Nephron progenitor cell (in vitro differentiated cells): Measurements from ENCODE around the gene DNM1.
A peak's percentile ranks its signal among the peaks of the same experiment; 100 is the strongest.

Experiments used
- DNase-seq: peaks from one replicate; pipeline ENCODE4 v3.0.0; 2021
- H3K27ac Mint-ChIP-seq: 2 replicates; pipeline ENCODE4 v1.8.0; 2021; ENCODE audit warnings: mild to moderate bottlenecking, moderate library complexity, mixed read lengths
- H3K27me3 Mint-ChIP-seq: 2 replicates; pipeline ENCODE4 v1.8.0; 2021; ENCODE audit warnings: mild to moderate bottlenecking, low read depth, mixed read lengths; ENCODE audit not compliant: poor library complexity
- H3K36me3 Mint-ChIP-seq: 2 replicates; pipeline ENCODE4 v1.8.0; 2021; ENCODE audit warnings: low read depth, mixed read lengths
- H3K4me1 Mint-ChIP-seq: 2 replicates; pipeline ENCODE4 v1.8.0; 2021; ENCODE audit warnings: mixed read lengths
- H3K4me3 Mint-ChIP-seq: 2 replicates; pipeline ENCODE4 v1.8.0; 2021; ENCODE audit warnings: mild to moderate bottlenecking, moderate library complexity, mixed read lengths
- H3K9me3 Mint-ChIP-seq: 2 replicates; pipeline ENCODE4 v1.8.0; 2021; ENCODE audit warnings: mild to moderate bottlenecking, moderate library complexity, mixed read lengths
- TF ChIP-seq, protein P1 (sequence below): fragments of 200-600 bp; sonication (generic); IDR thresholded peaks from 2 replicates; pipeline ENCODE4 v1.5.0; 2021; ENCODE audit warnings: antibody characterized with exemption

The DNM1 gene

GRCh38 chr9:128253140-128253990 lies 50.2 kb downstream of the DNM1 start:
- Mint-ChIP-seq H3K36me3 (peaks cover 30% of the 10 kb centered on the region), H3K4me1 (peaks cover 47% of the 10 kb centered on the region), H3K9me3 (no peaks in the 10 kb centered on the region), H3K27ac (no peak overlapping the region), H3K4me3 (no peak overlapping the region), H3K27me3 (peaks cover 9% of the 10 kb centered on the region)
- TF ChIP-seq, protein P1, sequence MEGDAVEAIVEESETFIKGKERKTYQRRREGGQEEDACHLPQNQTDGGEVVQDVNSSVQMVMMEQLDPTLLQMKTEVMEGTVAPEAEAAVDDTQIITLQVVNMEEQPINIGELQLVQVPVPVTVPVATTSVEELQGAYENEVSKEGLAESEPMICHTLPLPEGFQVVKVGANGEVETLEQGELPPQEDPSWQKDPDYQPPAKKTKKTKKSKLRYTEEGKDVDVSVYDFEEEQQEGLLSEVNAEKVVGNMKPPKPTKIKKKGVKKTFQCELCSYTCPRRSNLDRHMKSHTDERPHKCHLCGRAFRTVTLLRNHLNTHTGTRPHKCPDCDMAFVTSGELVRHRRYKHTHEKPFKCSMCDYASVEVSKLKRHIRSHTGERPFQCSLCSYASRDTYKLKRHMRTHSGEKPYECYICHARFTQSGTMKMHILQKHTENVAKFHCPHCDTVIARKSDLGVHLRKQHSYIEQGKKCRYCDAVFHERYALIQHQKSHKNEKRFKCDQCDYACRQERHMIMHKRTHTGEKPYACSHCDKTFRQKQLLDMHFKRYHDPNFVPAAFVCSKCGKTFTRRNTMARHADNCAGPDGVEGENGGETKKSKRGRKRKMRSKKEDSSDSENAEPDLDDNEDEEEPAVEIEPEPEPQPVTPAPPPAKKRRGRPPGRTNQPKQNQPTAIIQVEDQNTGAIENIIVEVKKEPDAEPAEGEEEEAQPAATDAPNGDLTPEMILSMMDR, result no peak
- DNase-seq, result no peak

DNA sequence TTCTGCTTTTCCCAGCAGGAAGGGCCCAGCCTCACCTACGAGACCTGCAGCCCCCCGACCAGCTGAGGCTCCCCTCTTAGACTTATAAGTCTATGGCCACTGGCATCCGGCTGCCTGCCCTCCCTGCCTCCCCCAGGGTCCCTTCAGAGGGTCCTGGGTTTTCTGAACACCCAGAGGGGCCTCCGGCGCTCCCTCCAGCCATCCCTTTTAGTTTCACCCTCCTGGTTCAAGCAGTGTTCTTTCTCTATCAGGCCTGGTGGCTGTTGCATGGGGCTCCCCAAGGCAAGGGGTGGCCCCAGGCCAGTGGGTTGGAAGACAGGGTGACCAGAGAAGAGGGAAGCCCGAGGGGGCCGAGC lies 50.8 kb downstream of the DNM1 start:
- no peak overlapping the region for H3K4me3 Mint-ChIP-seq
- peaks cover 47% of the 10 kb centered on the region for H3K4me1 Mint-ChIP-seq
- H3K9me3 Mint-ChIP-seq, result no peaks in the 10 kb centered on the region

DNA sequence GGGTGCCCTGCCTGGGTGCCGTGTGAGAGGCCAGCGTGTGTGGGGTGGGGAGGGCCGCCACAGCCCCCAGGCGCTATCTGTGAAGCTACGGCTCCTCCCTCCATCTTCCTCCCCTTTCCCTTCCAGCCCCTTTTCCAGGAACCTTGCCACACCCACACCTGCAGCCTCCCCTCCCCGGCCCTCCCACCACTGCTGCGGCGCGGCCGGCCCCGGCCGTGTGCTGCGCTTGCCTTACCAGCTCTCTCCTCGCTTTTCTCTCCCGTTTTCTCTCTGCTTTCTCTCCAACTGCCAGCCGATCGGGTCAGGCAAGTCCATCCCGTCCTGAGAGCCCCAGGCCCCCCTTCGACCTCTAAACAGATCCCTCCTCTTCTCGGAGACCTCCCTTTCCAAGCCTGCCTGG lies 51.2 kb downstream of the DNM1 start:
- Mint-ChIP-seq H3K36me3 (peaks cover 30% of the 10 kb centered on the region), H3K27me3 (peaks cover 8% of the 10 kb centered on the region), H3K9me3 (no peaks in the 10 kb centered on the region), H3K27ac (peak overlapping the region; percentile 72), H3K4me1 (peaks cover 46% of the 10 kb centered on the region), H3K4me3 (no peak overlapping the region)
- no peak for DNase-seq
- TF ChIP-seq, protein P1, result no peak

More for the DNA sequence above, 50.8 kb downstream of the DNM1 start:
- TF ChIP-seq, protein P1, result no peak
- no peak for DNase-seq
- Mint-ChIP-seq H3K36me3 (peaks cover 26% of the 10 kb centered on the region), H3K27ac (no peak overlapping the region), H3K27me3 (peaks cover 9% of the 10 kb centered on the region)

DNA sequence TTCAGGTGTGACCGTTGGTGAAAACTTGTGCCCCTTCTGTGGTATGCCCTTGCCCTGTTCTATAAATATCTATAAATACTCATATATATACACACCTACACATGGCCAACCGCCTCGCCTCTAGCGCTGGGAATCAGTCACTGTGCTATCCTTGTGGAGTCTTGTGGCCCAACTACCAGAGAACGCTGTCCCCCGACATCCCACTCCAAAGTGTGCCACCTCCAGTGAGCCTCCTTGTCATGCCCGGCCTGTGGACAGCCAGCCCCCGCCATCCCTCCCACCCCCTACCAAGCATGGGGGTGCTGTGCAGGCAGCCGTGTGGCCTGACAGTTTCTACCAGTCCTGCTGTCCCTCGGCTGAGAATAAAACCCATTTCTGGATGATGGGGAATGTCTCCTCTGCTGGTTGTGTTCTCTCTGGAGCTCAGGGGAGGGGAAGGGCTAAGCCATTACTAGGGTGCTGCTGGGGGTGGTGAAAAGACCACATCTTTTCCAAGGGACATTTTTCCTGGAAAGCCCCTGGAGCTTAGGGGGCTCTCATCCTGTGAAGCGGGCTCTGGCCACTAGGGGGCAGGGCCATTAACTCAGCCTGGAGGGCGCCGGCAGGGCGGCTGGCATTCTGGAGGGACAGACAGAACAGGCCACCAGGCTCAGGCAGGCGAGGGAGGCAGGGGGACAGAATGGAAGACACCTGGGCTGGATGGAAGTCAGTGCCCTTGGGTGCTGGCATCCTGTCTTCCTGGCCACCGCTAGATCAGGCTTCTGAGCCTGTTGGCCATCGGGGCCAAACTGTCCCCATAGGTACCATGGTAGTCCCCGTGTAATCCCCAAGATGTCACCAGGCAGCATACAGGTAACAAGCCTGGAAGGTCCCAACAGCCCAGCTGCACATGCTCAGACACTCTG lies 51.9 kb downstream of the DNM1 start:
- Mint-ChIP-seq H3K27me3 (peaks cover 5% of the 10 kb centered on the region), H3K9me3 (no peaks in the 10 kb centered on the region), H3K4me1 (peaks cover 39% of the 10 kb centered on the region), H3K27ac (no peak overlapping the region), H3K4me3 (no peak overlapping the region), H3K36me3 (peaks cover 32% of the 10 kb centered on the region)
- TF ChIP-seq, protein P1, result peak; percentile 86
- peak; percentile 89 for DNase-seq

DNA sequence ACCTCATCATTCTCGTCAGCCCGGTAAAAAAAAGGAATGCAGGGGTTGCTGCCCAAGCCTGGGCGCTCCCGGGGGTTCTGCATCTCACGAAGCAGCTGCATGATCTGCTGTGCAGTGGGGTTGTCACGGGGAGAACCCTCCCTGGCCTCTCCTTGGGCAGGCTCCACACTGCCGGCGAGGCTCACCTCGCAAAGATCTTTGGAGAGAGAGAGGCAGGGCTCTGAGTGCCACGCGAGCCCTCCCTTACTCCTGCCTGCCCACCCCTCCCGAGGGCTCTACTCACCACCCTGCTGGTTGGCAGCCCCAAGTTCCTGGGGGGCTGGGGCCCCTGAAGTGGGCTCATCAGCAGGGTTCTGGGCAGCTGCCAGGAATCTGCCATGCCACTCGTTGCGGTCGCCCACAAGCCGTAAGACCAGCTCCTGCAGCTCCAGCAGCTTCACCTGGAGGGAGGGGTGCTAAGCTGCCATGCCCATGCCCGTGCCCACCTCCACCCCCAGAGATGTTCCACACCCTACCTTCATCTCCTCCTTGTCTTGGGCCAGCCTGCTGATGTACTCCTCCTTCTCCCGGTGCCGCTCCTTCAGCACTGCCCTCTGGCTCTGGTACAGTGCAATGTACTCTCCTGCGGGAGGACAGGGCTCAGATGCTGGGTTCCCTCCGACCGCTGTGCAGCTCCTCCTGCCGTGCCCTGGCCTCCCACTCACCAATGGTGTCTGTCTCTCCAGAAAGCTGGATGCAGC lies 54.1 kb downstream of the DNM1 start:
- H3K27ac Mint-ChIP-seq, result no peak overlapping the region
- no peaks in the 10 kb centered on the region for H3K9me3 Mint-ChIP-seq
- peaks cover 27% of the 10 kb centered on the region for H3K4me1 Mint-ChIP-seq
- peaks cover 41% of the 10 kb centered on the region for H3K36me3 Mint-ChIP-seq
- H3K4me3 Mint-ChIP-seq, result no peak overlapping the region
- TF ChIP-seq, protein P1, result no peak
- no peak for DNase-seq
- H3K27me3 Mint-ChIP-seq, result peaks cover 3% of the 10 kb centered on the region
